GM21576 (cell line): ENCODE results near the gene SCYL1.

Experiments used
- ATAC-seq: cut with Tn5 transposase; IDR thresholded peaks from one replicate; pipeline ENCODE4 v1.9.1; 2021; ENCODE audit warnings: mild to moderate bottlenecking, moderate library complexity; ENCODE audit not compliant: unreplicated experiment

The SCYL1 gene

DNA sequence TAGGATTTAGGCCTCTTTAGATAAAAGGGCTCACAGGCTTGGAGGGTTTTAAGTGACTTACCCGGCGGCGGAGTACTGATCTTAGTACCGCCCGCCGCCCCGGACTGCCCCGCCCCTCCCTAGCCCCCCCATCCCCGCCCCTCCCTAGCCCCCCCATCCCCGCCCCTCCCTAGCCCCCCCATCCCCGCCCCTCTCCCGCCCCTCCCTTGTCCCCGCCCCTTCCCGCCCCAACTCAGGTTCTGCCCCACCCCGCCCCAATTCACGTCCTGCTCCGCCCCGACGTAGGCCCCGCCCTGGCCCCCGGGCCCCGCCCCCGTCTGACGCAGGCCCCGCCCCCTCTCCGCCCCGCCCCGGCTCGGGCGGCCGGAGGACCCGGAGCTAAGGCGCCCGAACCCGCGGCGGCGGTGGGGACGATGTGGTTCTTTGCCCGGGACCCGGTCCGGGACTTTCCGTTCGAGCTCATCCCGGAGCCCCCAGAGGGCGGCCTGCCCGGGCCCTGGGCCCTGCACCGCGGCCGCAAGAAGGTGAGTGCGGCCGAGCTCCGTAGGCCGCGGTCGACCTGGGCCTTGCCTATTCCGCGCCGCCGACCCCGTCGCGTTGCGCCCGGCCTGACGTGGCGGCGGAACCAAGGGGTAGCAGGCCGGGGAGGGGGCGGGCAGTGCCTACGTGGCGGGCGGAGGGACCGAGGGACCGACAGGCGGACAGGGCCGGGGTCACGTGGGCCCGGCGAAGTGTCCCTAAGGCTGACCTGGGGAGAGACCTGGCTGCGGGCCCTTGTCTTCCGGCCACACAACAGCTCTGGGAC lies at the start of gene SCYL1:
TSS of gene SCYL1 (plus strand) at position 343 of the 805 bp plus-strand sequence. CDS start at position 414, 71 bp downstream.
- no peak for ATAC-seq

DNA sequence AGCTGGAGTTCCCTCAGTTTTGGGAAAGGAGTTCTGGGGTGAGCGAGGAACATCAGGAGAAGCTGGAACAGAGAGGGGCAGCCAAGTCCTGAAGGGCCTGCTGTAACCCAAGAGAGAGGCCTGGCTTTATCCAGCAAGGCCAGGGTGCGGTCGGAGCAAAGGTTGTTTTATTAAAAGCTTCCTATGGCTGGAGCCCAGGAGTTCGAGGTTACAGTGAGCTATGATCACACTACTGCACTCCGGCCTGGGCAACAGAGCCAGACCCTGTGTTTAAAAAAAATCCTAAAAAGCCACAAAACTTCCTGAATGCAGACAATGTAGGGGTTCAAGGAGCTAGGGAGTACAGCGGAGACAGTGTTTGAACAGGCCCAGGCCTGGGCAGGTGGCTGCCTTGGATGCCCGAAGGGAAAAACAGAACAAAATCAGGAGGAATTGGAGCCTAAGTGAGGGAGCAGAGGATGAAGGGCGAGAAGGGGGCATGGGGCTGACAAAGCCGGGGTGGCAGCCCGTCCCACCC lies 48.2 kb upstream of the SCYL1 start:
- peak; percentile 1 for ATAC-seq

- ATAC-seq, result peak; percentile 69
Observed at GRCh38 chr11:65477149-65477965, 47.5 kb upstream of the SCYL1 start.

DNA sequence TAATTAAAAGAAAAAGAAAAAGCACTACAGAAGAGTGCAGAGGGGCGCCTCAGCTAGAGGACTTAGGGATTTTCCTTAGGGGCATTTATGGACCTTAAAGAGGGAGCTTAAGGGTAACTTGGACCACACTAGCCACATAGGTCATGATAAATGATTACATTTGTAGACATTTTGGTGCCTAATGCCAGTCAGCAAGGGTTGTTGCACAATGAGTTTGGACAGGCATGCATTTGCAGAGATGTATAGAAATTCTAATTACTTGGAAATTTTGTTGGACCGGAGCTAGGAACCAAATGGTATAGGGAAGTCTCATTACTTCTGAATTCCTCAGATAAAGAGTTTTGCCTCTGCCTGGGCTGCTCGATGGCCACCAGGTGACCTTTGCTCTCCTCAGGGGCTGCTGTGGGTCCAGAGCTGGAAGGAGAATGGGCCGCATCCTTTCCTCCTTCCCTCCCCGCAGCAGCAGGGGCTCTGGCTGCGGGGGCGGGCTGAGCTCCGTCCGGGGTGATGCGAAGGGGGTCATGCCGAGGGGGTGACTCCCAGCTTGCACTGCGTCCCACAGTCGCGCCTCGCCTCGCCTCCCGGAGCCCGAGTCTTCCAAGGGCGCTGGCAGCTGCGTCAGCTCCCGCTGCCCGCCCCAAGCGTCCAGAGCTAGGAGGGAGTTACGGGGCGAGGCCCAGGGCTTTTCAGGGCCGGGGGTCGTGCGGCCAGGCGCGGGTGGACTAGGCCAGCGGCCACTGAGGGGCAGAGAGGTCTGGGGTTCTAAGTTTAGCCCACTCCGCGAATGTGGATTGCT lies 46.3 kb upstream of the SCYL1 start:
- no peak for ATAC-seq

DNA sequence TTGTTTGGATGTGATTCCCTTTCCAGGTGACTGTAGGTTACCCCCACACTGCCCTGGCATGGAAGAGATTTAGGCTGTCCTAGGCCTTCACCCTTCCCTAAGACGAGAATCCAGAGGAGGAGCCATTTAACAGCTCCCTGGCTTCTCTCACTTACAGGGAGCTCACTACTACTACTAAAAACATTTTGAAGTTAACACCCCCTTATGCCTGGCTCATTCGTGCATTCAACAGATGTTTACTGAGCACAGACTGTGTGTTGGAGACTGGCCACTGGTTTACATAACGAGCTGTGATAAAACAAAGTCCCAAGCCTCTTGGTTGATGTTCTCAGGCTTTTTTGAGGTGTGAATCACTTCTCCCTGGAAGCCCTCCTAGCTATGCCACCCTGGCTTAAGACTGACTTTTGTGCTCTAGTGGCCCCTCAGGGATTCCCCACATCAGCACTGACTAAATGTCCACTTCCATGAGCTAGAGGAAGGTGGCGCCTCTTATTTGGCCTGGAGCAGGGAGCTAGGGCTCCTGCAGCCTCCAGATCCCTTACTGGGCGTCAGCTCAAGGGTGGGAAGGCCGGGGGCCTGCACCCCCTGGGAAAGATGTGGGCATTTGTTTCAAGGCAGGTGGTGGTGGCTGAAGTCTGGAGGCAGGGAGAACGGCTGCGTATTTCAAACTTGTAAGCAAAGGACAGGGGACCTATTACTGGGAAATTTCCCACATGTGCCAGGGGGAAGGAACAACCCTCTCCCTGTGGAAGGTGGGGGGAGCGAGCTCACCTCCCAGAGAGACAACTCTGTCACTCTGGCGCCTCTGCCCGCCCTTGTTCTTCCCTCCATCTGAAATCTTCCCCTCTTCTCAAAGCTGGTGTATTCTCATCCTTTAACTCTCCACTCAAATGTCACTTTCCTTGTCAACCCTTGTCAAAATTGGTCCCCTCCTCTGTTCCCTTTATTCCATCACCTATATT lies 45.4 kb upstream of the SCYL1 start:
- no peak for ATAC-seq

GRCh38 chr11:65482306-65482850 lies 42.5 kb upstream of the SCYL1 start:
- ATAC-seq, result no peak

DNA sequence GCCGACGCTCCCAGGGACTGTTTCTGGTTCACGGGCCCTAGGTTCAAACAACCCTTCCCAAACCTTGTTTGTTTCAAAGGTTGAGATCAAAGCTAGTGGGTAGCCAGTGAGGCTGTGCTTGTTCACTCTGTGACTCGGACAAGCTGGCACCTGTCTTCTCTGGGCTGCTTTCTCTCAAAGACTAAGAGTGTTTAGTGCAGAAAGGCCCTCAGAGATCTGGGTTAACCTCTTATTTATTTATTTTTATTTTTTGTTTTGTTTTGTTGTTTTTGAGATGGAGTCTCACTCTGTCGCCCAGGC lies 39.0 kb upstream of the SCYL1 start:
- no peak for ATAC-seq

DNA sequence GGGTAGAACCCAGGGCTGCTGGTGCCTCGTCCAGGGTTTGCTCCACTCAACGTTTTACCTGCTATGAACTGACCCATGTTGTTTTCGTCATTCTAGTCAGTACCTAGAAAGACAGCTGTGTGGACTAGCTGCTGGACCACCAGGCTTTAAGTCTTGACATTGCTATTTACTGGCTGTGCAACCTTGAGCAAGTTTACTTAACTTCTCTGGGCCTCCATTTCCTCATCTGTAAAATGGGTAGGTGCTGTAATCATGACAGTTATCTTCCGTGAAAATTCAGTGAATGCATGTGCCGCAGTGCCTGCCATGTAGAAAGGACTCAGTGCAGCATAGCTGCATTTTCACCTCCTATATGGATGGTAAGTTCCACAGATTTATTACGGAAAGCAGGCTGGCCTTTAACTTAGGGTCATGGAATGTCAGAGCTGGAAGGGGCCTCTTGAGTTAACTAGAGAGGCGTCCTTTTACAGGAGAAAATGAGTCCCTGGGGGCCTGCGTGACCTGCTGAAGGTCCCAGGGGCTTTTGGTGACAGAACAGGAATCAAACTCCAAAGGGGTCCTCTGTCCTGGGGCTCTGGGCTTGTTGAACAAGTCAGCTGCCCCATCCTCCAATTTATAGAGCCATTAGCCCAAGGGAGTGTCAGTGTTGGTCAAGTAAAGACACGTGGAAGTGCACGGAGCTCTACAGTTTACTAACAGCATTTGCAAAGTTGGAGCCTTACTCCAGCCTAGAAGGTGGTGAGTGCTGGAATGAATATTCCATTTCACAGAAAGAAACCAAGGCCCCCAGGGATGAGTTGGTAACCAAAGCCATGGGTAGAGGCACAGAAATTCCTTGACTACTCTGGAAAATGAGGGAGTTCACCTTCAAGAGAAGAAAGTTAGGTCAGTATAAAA lies 38.1 kb upstream of the SCYL1 start:
- ATAC-seq, result no peak

DNA sequence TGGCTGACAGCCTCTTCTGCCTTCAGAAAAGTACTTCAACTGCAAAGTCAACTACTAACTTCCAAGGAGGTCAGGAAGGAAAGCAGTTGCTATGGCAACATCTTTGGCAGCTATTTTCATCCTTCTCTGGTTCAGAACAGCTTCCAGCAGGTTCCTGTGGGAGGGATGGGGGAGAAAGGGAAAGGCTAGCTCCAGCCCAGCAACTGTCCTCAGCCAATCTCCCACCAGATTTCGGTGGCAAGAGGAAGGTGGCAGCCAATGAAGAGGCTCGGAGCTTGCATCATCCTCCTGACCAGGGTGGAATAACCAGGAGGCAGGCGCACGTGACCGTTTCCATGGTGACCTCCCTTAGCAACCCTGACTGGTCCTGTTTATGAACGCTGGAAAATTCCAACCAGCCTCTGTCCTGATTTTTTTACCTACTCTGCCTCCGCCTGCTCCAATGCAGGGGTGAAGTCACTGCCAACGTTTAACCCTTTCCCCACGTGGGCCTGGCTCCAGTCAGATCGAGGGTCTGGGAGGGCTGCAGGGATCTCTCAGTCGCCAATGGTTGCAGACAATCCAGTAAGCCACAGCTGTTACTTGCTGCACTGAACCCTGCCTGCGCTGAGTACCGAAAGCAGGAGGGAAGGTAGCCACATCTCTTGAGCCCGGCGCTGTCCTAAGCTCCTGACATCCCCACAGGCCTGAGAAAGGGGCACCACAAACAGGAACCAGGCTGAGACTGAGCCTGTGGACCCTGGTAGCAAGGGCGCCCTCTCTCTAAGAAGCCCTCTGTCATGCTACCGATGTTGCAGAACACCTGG lies 37.2 kb upstream of the SCYL1 start:
- peak; percentile 49 for ATAC-seq

- ATAC-seq, result no peak
Observed at GRCh38 chr11:65488273-65489034, 36.4 kb upstream of the SCYL1 start.

DNA sequence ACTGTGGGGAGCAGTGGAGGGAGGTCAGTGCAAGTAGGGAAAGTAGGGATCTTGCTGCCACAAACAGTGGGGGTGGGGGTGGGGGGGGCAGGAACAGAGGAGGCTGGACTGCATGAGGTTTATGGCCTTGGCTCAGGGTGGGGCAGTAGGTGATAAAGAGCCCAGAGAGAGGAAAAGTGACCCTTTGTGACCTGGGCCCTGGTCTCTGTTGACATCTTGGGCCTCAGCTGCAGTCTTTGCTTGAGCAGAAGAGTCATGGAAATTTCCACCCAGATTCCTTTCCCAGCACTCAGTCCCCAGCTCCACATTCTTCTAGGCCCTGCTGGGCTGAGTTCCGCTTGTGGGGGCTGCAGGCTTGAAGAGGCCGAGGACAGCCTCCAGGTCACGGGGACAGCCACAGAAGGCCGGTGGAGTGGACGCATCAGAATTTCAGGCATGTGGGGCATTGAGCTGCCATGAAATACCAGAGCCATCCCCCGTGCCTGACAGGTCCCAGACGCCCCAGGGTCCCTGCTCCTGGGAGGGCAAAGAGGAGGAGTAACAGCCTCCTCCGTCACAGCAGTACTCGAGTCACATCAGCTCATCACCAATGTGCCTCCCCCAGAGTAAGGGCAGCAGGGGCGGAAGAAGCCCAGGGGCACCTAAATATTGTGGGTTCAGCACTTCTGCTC lies 35.7 kb upstream of the SCYL1 start:
- ATAC-seq, result no peak

- no peak for ATAC-seq
Observed at GRCh38 chr11:65489706-65490320, 35.1 kb upstream of the SCYL1 start.

DNA sequence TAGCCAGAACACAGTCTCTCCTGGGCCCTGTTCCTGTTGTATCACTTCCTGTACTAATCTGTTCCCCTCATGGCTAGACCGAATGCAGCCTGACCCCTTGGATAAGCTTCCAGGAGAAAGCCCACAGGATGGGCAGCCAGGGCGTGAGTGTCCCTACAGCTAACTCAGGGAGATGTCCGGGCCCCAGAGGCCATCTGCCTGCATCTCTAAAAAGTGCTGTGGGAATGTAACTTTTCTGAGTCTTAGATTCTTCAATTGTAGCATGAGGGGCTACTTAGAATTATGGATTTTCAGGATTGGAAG lies 33.8 kb upstream of the SCYL1 start:
- ATAC-seq, result no peak

- no peak for ATAC-seq
Observed at GRCh38 chr11:65491614-65492386, 33.1 kb upstream of the SCYL1 start.

GRCh38 chr11:65492387-65492636 lies 32.6 kb upstream of the SCYL1 start:
- ATAC-seq, result no peak
